Esophagus muscularis mucosa (tissue), 4 donors: ENCODE data around the gene REC114. TPM values are rescaled to one million over a fixed set of nuclear protein-coding genes. Genes with fewer than 3 reads are reported as not detected.

Source experiments
- DNase-seq: peaks from one replicate; pipeline ENCODE4 v3.0.0-alpha.2; 2017; ENCODE audit errors: extremely low spot score
- H3K27ac ChIP-seq, 4 donors: fragments of 200-600 bp; sonication (generic); replicated peaks in 1 of 4; 1 replicate in 3 of 4; 2 replicates in 1 of 4; pipeline ENCODE4 v1.5.1; 2016 to 2019; ENCODE audit warnings: mild to moderate bottlenecking in 1 of 4
- H3K27me3 ChIP-seq, 4 donors: fragments of 200-600 bp; sonication (generic); one replicate each; pipeline versions ENCODE4 v1.5.1 to v1.6.0; 2016 to 2019
- H3K36me3 ChIP-seq, 4 donors: fragments of 200-600 bp; sonication (generic); one replicate each; pipeline ENCODE4 v1.5.1; 2016 to 2019
- H3K4me1 ChIP-seq, 4 donors: fragments of 200-600 bp; sonication (generic); one replicate each; pipeline ENCODE4 v1.5.1; 2016 to 2019
- H3K4me3 ChIP-seq, 4 donors: fragments of 200-600 bp; sonication (generic); 1 replicate in 2 of 4; 2 replicates in 2 of 4; pipeline ENCODE4 v1.5.1; 2016 to 2019; ENCODE audit warnings: mild to moderate bottlenecking in 4 of 4, moderate library complexity in 1 of 4
- H3K9me3 ChIP-seq, 4 donors: fragments of 200-600 bp; sonication (generic); 1 replicate in 3 of 4; 2 replicates in 1 of 4; pipeline ENCODE4 v1.5.1; 2016 to 2019
- EP300 ChIP-seq: sonication (generic); formaldehyde crosslinking; IDR thresholded peaks from one replicate; pipeline ENCODE4 v1.6.1; 2017; ENCODE audit warnings: antibody characterized with exemption
- POLR2A ChIP-seq: fragments of 450-650 bp; IDR thresholded peaks from one replicate; pipeline ENCODE4 v1.6.1; 2017; ENCODE audit warnings: antibody characterized with exemption, moderate library complexity, mild to moderate bottlenecking, low read depth
- POLR2AphosphoS5 ChIP-seq, 2 donors: sonication (generic); formaldehyde crosslinking; IDR thresholded peaks; one replicate each; pipeline ENCODE4 v1.6.1; 2017; ENCODE audit warnings: antibody characterized with exemption in 2 of 2
- WGBS: methylation state at CpG from one replicate; pipeline ENCODE4 v1.1.5; 2018; 5-methylcytosine and 5-hydroxymethylcytosine counted together
- intact Hi-C: fragments of 100-400 bp; cut with DNase I; formaldehyde crosslinking; loops from one replicate; pipeline ENCODE4 v1.15.1; 2023
- total RNA-seq, 4 donors: library from RNA; depleted of rRNA; stranded (reverse); fragments of >200 nt; gene quantifications; one replicate each; pipeline versions ENCODE4 v1.1.0 to v1.2.1, GENCODE V29; 2016
- TF ChIP-seq, protein P1 (sequence below), 3 experiments: fragments of 200-600 bp in 2 of 3; fragments of 450-650 bp in 1 of 3; sonication (generic) in 2 of 3; IDR thresholded peaks; one replicate each; pipeline ENCODE4 v1.5.1; 2017 to 2019; ENCODE audit warnings: antibody characterized with exemption in 3 of 3, mild to moderate bottlenecking in 2 of 3, moderate library complexity in 1 of 3

Gene REC114
- total RNA-seq, 4 donors from 2014 or later = not detected

DNA sequence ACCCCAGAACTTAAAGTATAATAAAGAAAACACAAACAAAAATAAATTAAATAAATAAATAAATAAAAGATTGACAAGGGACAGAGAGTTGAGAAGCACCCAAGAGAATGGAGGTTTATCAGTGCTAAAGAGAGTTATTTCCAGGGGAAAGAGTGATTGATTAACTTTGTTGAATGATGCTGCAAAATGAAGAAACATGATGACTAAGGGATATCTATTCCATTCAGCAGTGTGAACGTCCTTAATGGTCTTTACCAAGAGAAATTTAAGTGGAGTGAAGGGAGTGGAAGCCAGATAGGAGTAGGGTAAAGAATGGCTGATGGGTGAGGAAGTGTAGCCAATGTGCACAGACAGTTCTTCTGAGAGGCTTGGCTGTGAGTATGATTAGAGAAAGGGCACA, 11.1 kb downstream of the REC114 start:
- WGBS = 28% methylated on average over 1 of the region's 1 CpG

DNA sequence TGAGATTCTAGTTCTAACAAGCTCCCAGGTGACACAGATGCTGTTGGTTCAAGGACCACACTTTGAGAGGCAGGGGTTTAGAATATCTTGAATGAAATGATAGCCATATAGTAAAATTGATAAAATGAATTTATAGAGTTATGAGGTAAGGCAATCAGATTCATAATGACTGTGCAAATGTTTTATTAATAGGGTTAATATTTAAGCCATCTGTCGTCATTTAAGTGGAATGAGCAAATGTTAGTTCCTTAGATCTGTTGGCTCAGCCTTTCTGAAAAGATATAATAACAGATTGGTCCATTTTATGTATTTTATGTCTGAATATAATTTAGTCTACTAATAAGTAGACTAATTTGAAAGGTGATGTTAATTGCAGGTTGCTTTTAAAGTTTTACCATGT, 12.9 kb downstream of the REC114 start:
- 84% methylated on average over 1 of the region's 1 CpG for WGBS
- Histone ChIP-seq H3K27ac (no peak overlapping the region), H3K36me3 (no peaks in the 10 kb centered on the region), H3K9me3 (peaks cover 0 to 9% (median 7%) of the 10 kb centered on the region in 4 donors), H3K4me3 (no peak overlapping the region), H3K4me1 (no peaks in the 10 kb centered on the region), H3K27me3 (no peaks in the 10 kb centered on the region)
- DNase-seq = no peak
- intact Hi-C loops = no loop called here
- no peak for TF ChIP-seq POLR2AphosphoS5 (IDR thresholded peaks at IDR 0.05)
- TF ChIP-seq, protein P1, sequence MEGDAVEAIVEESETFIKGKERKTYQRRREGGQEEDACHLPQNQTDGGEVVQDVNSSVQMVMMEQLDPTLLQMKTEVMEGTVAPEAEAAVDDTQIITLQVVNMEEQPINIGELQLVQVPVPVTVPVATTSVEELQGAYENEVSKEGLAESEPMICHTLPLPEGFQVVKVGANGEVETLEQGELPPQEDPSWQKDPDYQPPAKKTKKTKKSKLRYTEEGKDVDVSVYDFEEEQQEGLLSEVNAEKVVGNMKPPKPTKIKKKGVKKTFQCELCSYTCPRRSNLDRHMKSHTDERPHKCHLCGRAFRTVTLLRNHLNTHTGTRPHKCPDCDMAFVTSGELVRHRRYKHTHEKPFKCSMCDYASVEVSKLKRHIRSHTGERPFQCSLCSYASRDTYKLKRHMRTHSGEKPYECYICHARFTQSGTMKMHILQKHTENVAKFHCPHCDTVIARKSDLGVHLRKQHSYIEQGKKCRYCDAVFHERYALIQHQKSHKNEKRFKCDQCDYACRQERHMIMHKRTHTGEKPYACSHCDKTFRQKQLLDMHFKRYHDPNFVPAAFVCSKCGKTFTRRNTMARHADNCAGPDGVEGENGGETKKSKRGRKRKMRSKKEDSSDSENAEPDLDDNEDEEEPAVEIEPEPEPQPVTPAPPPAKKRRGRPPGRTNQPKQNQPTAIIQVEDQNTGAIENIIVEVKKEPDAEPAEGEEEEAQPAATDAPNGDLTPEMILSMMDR (IDR thresholded peaks at IDR 0.05) = no peak
- no peak for TF ChIP-seq POLR2A
- no peak for TF ChIP-seq EP300

More for the DNA sequence above, 11.1 kb downstream of the REC114 start:
- Histone ChIP-seq H3K27ac (no peak overlapping the region), H3K27me3 (no peaks in the 10 kb centered on the region), H3K36me3 (no peaks in the 10 kb centered on the region), H3K4me3 (no peak overlapping the region), H3K4me1 (no peaks in the 10 kb centered on the region), H3K9me3 (peaks cover 0 to 9% (median 7%) of the 10 kb centered on the region in 4 donors)
- intact Hi-C loops = no loop called here
- no peak for TF ChIP-seq EP300
- no peak for TF ChIP-seq POLR2AphosphoS5 (IDR thresholded peaks at IDR 0.05)
- TF ChIP-seq, protein P1 (IDR thresholded peaks at IDR 0.05) = no peak
- TF ChIP-seq POLR2A = no peak
- DNase-seq = no peak

DNA sequence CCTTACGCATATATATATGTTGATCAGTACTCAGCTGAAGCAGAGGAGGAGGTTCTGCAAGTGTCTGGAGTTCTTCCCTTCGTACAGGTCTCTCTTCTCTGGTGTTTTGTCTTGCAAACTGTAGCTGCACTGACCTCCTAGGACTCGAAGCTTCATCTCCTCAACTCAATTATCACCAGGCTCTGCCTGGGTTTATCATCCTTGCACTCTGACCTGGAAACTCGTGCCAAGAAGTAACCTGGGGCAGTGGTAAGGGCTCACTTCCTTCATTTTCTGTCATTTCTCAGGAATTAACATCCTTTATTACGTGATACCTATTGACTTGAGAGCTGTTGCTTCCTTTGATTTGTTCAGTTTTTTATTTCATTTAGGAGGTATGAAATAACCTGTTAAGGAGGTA, 14.4 kb downstream of the REC114 start:
- intact Hi-C loops = no loop called here
- no peak for DNase-seq
- no peaks in the 10 kb centered on the region for H3K36me3 ChIP-seq
- H3K27me3 ChIP-seq = peaks cover 0 to under 1% (median 0%) of the 10 kb centered on the region in 4 donors
- no peak overlapping the region for H3K27ac ChIP-seq
- 66% methylated on average over 5 of the region's 5 CpGs for WGBS
- H3K4me1 ChIP-seq = no peaks in the 10 kb centered on the region
- no peak overlapping the region for H3K4me3 ChIP-seq
- peaks cover 0 to 1% (median 0%) of the 10 kb centered on the region in 4 donors for H3K9me3 ChIP-seq
- TF ChIP-seq EP300 = no peak
- TF ChIP-seq POLR2A = no peak
- TF ChIP-seq, protein P1 (IDR thresholded peaks at IDR 0.05) = no peak
- no peak for TF ChIP-seq POLR2AphosphoS5 (IDR thresholded peaks at IDR 0.05)

DNA sequence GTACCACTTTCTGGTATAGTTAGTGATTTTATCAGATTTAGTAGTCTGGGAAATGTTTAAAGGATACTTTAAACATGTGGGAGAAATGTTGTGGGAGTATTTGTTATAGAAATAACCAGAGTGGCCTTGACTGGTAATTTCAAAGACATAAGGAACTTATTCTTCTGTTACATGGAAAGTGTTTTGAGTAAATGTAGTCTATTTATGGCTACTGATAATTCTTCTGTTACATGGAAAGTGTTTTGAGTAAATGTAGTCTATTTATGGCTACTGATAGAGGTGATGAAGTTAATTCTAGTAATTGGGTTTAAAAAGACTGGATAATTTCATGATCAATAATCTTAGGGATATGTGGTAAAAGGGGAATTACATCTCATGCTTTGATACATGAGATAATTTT, 17.7 kb downstream of the REC114 start:
- intact Hi-C loops = no loop called here
- no peak for DNase-seq
- TF ChIP-seq, protein P1 (IDR thresholded peaks at IDR 0.05) = no peak
- TF ChIP-seq POLR2AphosphoS5 (IDR thresholded peaks at IDR 0.05) = no peak
- TF ChIP-seq EP300 = no peak
- TF ChIP-seq POLR2A = no peak
- Histone ChIP-seq H3K27me3 (peaks cover 0 to 7% (median 0%) of the 10 kb centered on the region in 4 donors), H3K9me3 (no peaks in the 10 kb centered on the region), H3K4me3 (no peak overlapping the region), H3K36me3 (no peaks in the 10 kb centered on the region), H3K27ac (no peak overlapping the region), H3K4me1 (no peaks in the 10 kb centered on the region)

DNA sequence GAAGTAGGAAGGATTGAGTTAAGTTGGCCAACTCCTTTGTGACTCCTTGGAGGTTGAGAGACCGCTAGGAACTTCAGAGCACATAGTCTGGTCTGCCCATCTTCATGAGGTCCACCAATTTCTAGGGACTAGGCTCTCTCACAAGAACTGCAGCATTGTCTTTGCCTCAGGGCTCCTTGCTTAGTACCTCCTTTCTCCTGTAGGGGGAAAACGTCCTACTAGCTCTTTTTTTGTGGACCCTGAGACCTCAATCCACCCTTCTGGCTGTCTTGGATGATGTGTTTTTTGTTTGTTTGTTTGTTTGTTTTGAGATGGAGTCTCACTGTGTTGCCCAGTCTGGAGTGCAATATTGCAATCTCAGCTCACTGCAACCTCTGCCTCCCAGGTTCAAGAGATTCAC, 21.6 kb downstream of the REC114 start:
- Histone ChIP-seq H3K4me1 (no peaks in the 10 kb centered on the region), H3K27ac (no peak overlapping the region), H3K9me3 (no peaks in the 10 kb centered on the region), H3K27me3 (peaks cover 0 to 20% (median 0%) of the 10 kb centered on the region in 4 donors), H3K36me3 (no peaks in the 10 kb centered on the region), H3K4me3 (no peak overlapping the region)
- WGBS = 45% methylated on average over 2 of the region's 2 CpGs
- TF ChIP-seq POLR2A = no peak
- TF ChIP-seq POLR2AphosphoS5 (IDR thresholded peaks at IDR 0.05) = no peak
- TF ChIP-seq, protein P1 (IDR thresholded peaks at IDR 0.05) = no peak
- no peak for TF ChIP-seq EP300
- no peak for DNase-seq
- intact Hi-C loops = no loop called here
